ENCODE data around the gene MAN2C1.

GRCh38 chr15:75358771-75359536 lies 9.5 kb downstream of the MAN2C1 start:
- no peak for TF ChIP-seq POLR2A (IDR thresholded peaks at IDR 0.05; ENCODE audit: low read depth, low read length)
- TF ChIP-seq POLR2AphosphoS5 (IDR thresholded peaks at IDR 0.05; ENCODE audit: low read depth, low read length) = no peak

All from GM12892 (cell line).